ENCODE measurements around the gene EFNA5.

DNA sequence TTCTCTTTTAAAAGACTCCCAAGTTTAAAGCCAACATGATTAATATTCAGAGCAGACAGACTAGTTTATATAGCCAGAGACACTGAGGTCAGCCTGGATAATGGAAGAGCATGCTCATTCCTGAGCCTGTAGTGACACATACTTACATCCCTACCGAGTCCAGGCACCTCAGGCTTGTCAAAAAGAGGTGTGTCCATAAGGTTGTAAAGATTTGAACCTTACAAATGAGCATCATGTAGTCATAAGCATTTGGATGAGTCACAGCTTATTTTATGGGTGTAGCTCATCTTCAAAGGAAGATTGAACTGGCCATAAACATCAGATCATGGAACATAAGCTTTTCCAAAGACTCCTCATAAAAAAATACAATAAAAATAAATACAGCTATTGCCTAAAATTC is 333.5 kb downstream of the EFNA5 start:
- TF ChIP-seq POLR2A (IDR thresholded peaks at IDR 0.05), result no peak
- no peak for TF ChIP-seq CTCF (IDR thresholded peaks at IDR 0.05)
- TF ChIP-seq POLR2AphosphoS5 (IDR thresholded peaks at IDR 0.05), result no peak
- no peak for TF ChIP-seq EP300 (IDR thresholded peaks at IDR 0.05)
